ENCODE data around the gene SH2D3C.
"Not testable (repeated sequence)": the region's sequence is repeated elsewhere in the genome, so short reads cannot be mapped to it uniquely, and the experiment has no call there.

Gene SH2D3C

DNA sequence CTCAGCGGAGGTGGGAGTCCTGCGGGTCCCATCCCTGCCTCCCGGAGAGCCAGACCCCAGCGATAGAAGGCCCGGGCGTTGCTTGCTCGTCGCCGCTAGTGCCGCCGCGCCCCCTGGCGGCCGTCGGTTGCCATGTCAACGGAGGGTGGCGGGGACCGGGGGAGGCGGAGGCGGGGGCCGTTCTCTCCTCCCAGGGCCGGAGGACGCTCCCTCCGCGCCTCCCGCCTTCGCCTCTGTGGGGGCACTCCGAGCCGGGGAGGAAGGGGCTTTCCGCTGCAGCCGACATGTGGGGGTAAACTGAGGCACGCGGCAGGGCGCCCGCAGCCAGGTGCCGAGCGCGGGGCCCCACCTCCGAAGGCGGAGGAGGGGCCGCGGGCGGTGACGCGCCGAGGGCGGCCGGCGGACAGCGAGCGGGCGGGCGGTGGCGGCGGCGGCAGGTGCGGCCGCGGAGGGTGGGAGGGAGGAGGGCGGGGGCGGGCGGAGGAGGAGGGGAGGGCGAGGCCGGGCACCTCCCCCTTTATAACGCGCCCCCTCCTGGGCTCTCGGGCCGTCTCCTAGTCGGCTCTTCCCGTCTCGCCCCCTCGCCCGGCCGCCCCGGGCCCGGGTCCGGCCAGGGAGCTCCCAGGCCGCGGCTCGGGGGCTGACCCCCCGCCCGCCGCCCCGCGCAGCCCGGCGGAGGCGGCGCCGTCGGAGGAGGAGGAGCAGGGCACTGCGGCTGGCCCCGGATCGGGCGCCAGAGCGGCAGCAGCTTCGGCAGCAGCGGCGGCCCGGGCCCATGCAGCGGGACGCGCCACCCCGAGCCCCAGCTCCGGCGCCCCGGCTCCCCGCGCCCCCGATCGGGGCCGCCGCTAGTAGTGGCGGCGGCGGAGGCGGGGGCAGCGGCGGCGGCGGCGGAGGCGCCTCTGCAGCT, 6.8 kb upstream of the SH2D3C start:
- peak; percentile 76 to 81 for DNase-seq (ENCODE audit: extremely low read depth in 1 of 2, low read depth in 1 of 2)

DNA sequence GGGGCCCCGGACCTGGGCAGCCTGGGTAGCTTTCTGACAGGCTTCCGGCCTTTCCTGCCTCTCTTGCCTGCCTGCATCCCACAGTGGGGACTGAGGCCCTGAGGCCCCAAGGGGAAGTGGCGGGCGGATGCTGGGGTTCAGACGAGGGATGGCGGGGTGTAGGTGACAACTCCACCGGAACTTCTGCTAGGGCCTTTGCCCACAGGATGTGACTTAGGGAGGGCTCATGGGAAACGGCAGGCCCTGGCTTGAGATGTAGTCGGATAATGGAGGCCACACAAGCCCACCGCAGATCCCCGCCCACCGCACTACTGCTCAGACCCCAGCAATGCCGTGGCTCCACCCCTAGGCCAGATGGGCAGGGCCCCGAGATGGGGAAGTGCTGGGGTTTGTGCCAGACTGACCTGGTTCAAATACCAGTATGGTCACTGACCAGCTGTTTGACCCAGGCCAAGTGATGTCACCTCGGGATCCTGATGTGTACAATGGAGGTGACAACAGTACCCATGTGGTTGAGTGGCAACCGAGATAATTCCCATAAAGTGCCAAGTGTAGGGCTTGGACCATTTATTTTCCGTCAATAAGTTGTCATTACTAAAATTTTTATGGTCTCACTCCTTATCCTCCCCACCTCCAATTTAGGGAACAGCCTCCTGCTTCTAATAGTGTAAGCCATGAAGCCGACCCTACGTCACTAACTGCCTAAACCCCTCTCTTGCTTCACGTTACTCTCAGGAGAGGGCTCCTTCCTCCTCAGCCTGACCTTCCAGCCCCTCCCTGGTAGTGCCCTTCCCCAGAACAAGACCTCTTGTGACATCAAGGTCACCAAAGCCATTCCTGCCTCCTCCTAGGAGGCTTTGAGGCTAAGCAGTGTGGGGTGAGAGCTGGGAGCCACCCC, 4.9 kb upstream of the SH2D3C start:
- DNase-seq (ENCODE audit: extremely low read depth in 1 of 2, low read depth in 1 of 2) = peak; percentile 74 to 89

DNA sequence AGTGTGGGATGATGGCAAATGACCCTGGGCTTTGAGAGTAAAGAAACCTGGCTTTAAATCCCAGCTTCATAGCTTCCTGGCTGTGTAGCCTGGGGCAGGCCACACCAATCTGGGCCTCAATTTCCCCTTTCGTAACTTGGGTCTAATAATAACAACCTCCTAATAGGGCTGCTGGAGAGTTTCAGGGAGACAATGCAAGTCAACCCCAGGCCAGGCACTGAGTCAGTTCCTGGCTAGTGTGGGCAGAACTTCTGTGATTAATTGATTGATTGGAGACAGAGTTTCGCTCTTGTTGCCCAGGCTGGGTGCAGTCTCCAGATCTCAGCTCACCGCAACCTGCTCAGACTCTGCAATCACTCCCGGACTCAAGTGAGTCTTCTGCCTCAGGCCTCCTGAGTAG, 3.3 kb upstream of the SH2D3C start:
- DNase-seq (ENCODE audit: extremely low read depth in 1 of 2, low read depth in 1 of 2) = no peak

DNA sequence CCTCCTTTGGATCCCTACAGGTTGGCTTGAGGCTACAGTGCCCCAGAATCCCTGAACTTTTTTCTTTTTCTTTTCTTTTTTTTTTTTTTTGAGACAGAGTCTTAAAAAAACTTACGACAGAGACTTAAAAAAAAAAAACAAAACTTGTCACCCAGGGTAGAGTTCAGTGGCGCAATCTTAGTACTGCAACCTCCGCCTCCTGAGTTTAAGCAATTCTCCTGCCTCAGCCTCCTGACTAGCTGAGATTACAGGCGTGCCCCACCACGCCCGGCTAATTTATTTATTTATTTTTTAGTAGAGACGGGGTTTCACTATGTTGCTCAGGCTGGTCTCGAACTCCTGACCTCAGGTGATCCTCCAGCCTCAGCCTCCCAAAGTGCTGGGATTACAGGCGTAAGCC, 2.4 kb upstream of the SH2D3C start:
- not testable (repeated sequence) for DNase-seq (ENCODE audit: extremely low read depth in 1 of 2, low read depth in 1 of 2)

DNA sequence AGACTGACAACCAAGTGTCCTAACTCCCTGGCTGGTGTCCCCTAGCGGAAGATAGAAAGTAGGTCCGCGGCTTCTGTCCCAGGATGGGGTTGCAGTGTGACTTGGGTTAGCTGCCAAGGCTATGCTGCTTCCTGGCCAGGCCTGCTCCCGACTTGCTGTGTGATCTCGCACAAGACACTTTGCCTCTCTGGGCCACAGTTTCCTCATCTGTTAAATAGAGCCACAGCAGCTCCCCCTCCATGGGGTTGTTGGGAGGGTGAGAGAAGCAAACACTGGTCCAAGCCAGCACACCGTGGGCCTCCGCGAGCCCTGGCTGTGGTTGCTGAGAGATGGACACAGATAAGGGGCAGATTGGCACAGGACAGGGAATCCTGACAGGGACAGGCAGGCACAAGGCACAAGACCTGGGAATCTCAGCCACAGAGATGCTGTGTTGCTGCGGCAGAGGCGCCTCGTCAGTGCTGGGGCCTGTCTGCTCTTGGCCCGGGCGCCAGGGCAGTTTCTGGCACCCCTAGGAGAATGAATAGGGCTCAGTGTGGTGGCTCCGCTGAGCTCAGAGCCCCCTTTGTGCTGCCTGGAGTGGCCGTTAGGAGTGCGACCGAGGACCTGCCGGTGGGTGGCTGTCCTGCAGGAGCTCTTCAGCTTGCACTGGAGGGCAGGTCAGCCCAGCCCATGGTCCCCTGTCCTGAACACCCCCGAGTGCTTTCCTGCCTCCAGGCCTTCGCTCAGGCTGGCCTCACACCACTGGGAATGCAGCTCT, 1.8 kb upstream of the SH2D3C start:
- DNase-seq (ENCODE audit: extremely low read depth in 1 of 2, low read depth in 1 of 2) = no peak

DNA sequence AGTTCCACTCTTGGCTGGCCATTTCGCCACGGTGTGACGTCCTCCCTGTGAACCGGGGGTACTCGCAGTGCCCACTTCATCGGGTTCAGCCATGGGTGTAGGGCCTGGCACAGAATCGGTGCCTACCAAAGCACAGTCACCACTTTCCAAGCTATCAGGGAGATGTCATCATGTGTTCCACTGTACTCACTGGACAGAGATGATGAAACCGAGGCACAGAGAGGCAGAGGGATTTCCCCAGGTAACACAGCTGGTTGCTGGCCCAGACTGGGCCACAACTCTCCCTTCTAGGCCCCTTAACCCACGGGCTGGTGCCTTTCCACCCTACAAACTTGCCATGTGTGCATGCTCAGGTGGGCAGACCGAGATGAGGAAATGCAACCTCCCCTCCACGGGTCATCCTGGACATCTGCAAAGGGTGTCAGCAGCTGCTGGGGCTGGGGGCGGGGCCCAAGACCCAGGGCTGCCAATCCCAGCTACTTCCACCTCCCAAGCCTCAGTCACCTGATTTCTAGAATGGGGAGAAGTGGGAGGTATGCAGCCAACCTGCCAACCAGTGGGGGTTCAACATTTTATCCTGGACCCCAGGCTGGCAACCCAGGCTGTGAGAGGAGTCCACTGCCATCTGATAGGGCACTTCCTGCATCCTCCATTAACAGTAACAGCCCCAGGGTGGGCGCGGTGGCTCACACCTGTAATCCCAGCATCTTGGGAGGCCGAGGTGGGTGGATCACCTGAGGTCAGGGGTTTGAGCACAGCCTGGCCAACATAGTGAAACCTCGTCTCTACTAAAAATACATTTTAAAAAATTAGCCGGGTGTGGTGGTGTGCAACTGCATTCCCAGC, 893 bp upstream of the SH2D3C start:
- peak in 1 of 2 donors; percentile 60 for DNase-seq (ENCODE audit: extremely low read depth in 1 of 2, low read depth in 1 of 2)

DNA sequence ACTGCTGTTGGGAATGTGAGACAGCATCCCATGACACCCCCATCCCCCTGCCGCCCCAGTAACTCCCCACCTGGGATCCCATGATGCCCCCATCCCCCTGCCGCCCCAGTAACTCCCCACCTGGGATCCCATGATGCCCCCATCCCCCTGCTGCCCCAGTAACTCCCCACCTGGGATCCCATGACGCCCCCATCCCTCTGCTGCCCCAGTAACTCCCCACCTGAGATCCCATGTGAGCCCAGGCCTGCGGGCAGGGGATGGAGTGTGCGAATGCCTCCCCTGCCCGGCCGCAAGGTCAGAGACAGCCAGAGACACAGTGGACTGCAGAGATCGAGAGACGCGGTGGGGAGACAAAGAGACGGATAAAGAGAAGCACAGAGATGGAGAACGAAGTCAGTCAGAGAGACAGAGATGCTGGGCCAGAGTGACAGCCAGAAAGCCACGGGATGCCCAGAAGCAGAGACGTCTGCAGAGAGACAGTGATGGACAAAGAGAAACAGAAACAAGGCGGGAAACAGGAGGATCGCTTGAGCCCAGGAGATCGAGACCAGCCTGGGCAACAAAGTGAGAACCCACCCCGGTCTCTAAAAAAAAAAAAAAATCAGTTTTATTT, 992 bp downstream of the SH2D3C start:
- no peak for DNase-seq (ENCODE audit: extremely low read depth in 1 of 2, low read depth in 1 of 2)

DNA sequence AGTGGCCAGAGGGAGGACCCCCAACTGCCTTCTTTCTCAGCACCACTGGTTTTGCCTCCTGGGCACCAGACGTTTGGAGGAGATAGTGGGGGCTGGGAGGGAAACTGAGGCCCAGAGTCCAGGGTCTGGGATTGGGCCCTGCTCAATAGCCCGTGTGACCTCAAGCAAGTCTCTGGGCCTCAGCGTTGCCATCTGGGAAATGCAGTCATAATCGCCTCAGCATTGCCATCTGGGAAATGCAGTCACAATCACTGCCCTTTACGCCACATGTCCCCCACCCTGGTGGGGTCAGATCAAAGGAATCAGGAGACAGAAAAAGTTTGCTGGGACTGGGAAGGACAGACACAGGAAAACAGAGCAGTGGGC, 1.6 kb downstream of the SH2D3C start:
- no peak for DNase-seq (ENCODE audit: extremely low read depth in 1 of 2, low read depth in 1 of 2)

DNA sequence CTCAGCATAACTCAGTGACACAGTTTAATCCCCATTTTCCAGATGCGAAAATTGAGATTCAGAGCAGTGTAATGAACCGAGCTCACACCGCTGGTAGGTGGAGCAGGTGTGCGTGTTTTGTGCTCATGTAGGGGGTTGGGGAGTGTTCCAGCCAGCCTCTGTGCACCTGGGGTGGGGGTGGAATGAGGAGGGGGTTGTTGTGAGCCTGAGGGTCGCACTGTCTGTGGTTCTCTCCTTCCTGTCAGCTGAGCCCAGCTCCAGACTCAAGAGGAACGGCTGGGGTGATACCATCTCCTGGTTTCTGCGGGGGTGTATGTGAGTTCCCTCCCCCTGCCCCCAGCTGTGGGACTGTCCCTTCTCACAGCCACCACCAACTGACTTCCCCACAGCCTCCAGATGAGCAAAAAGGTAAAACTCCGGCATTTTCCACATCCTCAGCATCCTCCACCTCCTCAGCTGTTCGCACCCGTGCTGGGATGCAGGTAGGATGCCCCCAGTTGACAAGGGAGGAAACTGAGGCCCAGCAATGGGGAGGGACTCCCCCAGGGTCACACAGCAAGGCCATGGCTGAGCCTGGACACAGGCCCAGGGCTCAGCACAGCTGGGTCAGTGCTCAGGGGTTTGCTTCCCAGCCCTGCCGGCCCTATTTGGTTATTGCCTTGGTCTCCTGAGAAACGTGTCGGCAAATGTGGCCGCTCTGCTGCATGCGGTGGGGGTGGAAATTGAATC, 2.1 kb downstream of the SH2D3C start:
- DNase-seq (ENCODE audit: extremely low read depth in 1 of 2, low read depth in 1 of 2) = peak; percentile 50 to 63

DNA sequence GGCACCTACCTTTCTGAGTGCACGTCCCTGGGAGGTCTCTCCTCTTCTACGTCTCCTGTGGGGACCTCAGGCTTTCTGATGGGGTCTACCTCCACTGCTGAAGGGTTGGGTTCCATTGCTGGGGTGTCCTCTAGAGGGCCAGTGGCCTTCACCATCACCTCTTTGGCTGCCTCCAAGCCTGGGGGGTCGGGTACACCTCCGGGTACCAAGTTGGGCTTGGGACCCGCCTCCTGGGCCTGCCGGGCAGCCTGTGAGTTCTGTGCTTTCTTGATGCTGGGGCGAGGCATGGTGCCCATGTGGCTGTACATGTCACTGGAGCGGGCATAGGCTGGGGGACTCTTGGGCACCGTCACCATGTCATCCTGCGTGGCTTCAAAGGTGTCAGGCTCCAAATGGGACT, 4.5 kb downstream of the SH2D3C start:
- DNase-seq (ENCODE audit: extremely low read depth in 1 of 2, low read depth in 1 of 2) = no peak

DNA sequence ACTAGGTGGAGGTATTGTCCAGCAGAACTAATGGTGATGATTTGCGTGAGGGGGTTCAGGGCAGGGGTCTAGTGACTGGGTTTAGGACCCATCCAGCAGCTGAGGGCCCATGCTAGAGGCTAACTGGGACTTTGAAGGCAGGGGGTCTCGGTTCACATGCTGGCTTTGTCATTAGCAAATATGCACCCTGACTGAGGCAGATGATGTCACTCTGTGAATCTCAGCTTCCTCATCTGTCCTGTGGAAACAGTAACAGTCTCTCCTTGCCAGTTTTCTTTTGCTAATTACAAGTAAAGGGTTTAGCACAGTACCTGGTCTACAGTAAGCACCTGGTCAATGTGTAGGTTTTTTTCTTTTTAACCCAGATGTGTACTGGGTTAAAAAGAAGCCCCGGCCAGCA, 5.2 kb downstream of the SH2D3C start:
- DNase-seq (ENCODE audit: extremely low read depth in 1 of 2, low read depth in 1 of 2) = no peak

DNA sequence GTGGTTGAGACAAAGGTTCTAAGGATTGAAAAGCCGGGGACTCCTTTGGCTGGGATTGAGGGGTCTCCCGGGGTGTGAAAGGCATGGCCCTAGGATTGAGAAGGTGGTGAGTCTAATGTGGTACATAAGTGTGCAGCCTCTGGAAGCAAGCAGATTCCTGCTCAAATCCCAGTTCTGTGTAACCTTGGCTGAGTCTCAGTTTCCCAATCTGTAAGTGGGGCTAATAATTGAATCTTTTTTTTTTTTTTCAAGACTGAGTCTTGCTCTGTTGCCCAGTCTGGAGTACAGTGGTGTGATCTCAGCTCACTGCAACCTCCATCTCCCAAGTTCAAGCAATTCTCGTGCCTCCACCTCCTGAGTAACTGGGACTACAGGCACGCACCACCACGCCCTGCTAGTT, 5.9 kb downstream of the SH2D3C start:
- no peak for DNase-seq (ENCODE audit: extremely low read depth in 1 of 2, low read depth in 1 of 2)

DNA sequence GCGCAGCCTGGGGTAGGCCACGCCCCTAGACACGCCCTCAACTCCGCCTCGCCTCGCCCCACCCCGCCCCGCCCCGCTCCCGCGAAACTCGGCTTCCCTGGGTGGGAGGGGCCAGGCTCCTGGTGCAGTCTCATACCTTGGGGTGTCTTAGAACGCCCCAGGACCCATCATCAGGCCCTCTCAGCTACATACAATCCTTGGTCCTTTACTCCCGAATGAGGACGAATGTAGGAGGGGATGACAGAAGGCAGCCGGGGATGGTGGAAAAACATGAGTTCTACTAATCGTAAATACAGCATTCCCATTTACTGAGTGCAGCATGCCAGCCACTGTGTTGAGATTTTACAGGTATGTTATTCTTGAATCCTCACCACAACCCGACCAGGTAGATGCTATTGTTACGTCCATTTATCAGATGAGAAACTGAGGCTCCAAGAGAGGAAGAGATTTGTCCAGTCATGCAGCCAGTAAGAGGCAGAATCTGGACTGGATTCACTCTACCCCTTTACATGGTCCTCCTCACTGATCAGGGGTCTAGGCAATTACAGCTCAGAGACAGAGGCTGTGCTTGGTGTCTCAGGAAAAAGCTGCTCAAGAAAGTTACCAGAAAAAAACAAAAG, 6.8 kb downstream of the SH2D3C start:
- no peak for DNase-seq (ENCODE audit: extremely low read depth in 1 of 2, low read depth in 1 of 2)

DNA sequence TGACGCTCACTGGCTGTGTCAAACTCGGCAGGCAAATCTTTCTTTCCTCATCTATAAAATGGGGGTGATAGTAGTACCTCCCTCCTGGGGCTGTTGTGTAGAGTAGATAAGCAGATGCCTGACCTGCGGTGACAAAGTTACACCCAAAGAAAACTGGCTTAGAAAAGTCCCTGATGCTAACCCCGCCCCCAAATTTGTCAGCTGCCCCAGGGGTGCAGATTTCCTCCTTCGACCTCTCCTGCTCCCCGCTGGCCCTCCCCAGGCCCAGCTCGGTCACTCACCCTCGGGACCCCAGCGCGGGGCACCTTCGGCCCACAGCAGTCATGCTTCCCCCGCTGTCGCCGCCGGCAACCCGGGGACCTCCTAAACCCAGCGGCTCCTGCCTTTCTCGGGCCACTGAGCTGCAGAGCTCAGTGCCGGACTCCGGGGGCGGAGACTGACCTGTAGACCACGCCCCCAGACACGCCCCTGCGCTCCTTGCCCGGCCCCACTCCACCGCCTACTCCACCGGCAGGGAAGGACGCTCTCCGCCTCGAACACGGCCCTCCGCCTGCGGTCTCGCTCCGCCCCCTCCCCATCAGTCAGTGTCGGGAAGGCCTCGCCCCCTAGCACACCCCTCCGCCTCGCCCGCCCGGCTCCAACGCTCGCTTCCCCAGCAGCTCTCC, 7.4 kb downstream of the SH2D3C start:
- peak; percentile 96 to 97 for DNase-seq (ENCODE audit: extremely low read depth in 1 of 2, low read depth in 1 of 2)

DNA sequence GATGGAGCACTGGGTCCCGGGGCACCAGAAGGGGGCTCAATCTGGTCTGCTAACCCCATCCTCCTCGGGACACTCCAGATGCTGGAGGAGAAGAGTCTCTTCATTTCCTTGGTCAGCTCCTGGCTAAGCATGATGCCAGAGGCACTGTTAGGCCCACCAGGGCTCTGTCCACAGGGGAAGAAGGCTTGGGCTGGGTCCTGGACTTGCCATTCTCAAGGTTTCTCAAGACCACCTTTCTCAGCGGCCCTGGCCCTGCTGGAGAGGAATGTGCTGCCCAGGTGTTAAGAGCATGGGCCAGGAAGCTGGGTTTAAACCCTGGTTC, 7.9 kb downstream of the SH2D3C start:
- DNase-seq (ENCODE audit: extremely low read depth in 1 of 2, low read depth in 1 of 2) = no peak

DNA sequence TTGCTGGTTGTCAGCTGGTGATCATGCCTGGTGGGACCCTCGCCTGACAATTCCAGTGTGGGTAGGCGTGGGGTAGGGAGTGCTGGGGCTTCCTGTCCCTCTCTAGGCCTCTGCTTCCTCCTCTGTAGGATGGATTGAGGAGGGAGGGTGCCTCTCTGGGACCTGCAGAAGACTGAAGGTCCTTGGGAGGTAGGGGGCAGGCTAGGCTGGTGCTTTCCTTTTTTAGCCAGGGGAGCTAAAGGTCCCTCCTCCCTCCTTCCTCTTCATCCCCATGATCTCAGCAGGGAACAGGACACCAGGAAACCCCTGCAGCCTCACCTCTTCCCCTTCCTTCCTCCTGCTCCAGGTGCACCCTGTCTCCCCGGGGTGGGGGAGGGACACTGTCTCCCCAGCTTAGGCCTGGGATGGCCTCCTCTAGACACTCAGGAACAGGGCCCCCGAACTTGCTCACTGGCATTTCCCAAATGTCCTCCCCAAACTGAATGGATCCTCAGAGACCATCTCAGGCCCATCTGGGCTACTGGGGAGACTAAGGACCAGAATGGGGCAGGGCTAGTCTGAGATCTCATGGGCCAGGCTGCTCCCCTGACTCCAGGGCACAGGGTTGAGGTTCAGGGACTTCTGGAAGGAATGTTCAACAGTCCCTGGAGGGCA, 8.4 kb downstream of the SH2D3C start:
- DNase-seq (ENCODE audit: extremely low read depth in 1 of 2, low read depth in 1 of 2) = no peak

DNA sequence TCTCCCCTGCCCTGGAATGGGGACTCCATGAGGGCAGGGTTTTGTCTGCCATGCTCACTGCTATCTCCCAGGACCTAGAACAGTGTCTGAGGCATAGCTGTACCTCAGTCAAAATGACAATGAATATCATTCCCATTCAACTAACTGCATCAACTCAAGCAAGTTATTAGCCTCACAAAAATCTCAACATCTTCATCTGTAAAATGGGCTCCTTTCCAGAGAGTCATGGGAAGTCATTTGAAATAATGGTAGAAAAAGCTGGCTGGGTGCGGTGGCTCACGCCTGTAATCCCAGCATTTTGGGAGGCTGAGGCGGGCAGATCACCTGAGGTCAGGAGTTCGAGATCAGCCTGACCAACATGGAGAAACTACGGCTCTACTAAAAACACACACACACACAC, 9.4 kb downstream of the SH2D3C start:
- DNase-seq (ENCODE audit: extremely low read depth in 1 of 2, low read depth in 1 of 2) = no peak

DNA sequence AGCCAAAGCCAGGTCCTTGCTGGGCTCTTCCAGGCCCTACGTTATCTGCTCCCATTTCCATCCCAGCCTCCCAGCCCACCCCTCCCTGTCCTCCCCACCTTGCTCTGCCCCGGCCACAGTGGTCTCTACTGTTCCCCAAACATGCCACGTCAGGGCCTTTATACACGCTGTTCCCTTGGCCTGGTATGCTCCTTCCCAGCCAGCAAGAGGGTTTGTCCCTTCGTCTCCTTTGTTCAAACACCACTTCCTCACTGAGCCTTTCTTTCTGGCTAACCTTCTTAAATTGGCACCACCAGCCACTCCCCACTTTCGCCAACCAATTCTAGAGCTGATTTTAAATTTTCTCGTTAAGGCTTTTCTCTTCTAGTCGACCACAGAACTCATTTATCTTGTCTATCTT, 9.8 kb downstream of the SH2D3C start:
- no peak for DNase-seq (ENCODE audit: extremely low read depth in 1 of 2, low read depth in 1 of 2)

Measured in stimulated activated CD8-positive, alpha-beta memory T cell treated with anti-CD3 and anti-CD28 coated beads, Interleukin-7, amount 100 ng/mL, for 48 hours (primary cell).